HepG2 (cell line): ENCODE data around the gene SH2B2. TPM values are rescaled to one million over a fixed set of nuclear protein-coding genes. Genes with fewer than 3 reads are reported as not detected.

Source experiments
- GABPB1 ChIP-seq: IDR thresholded peaks from 2 replicates; pipeline ENCODE4 v1.6.1; 2016; ENCODE audit warnings: mild to moderate bottlenecking, missing genetic modification reagents, moderate library complexity, missing compliant biosample characterization
- HDAC1 ChIP-seq: sonication (generic); formaldehyde crosslinking; IDR thresholded peaks from 2 replicates; pipeline ENCODE4 v1.5.1; 2020; ENCODE audit warnings: mild to moderate bottlenecking, missing genetic modification reagents
- KDM2A ChIP-seq: sonication (generic); formaldehyde crosslinking; IDR thresholded peaks from 2 replicates; pipeline ENCODE4 v1.4.0; 2020; ENCODE audit warnings: low read depth, missing genetic modification reagents, borderline replicate concordance
- NCOA5 ChIP-seq: sonication (generic); formaldehyde crosslinking; IDR thresholded peaks from 2 replicates; pipeline ENCODE4 v1.4.0; 2020; ENCODE audit warnings: missing genetic modification reagents
- SAP130 ChIP-seq: IDR thresholded peaks from 2 replicates; pipeline ENCODE4 v1.6.1; 2016; ENCODE audit warnings: low read depth
- ZBED4 ChIP-seq: sonication (generic); formaldehyde crosslinking; IDR thresholded peaks from 2 replicates; pipeline ENCODE4 v1.4.0; 2020; ENCODE audit warnings: missing genetic modification reagents, borderline replicate concordance
- ZNF333 ChIP-seq: sonication (generic); formaldehyde crosslinking; IDR thresholded peaks from 2 replicates; pipeline ENCODE4 v1.4.0; 2020; ENCODE audit warnings: mild to moderate bottlenecking, missing genetic modification reagents, borderline replicate concordance
- polyA plus RNA-seq, 8 experiments: library from polyadenylated mRNA; depleted of rRNA in 3 of 8; stranded (reverse) in 7 of 8; unstranded in 1 of 8; fragments of >200 nt; fragmentation: Illumina TruSeq in 4 of 8; extraction: Trizol in 4 of 8; gene quantifications; 2 replicates each; pipeline versions ENCODE4 v1.2.1 to v1.2.3, GENCODE V29; 2011 to 2016; ENCODE audit warnings: low read depth in 4 of 8, missing spikeins in 1 of 8, mixed read lengths in 1 of 8; ENCODE audit not compliant: insufficient read depth in 1 of 8
- total RNA-seq, 5 experiments: library from RNA; depleted of rRNA; stranded (reverse); fragments of >200 nt; fragmentation: Illumina TruSeq; extraction: Trizol; gene quantifications; 2 replicates each; pipeline ENCODE4 v1.2.3, GENCODE V29; 2016; ENCODE audit warnings: low read depth in 1 of 5
- TF ChIP-seq, protein P1 (sequence below): sonication (generic); formaldehyde crosslinking; IDR thresholded peaks from 2 replicates; pipeline ENCODE4 v1.4.0; 2020; ENCODE audit warnings: mild to moderate bottlenecking, missing genetic modification reagents

SH2B2 gene
- total and polyA plus RNA-seq, 2 of the 13 experiments (the other 11 are each of a cell fraction or from before 2014, with no cell fraction given): 0.46 to 1.3 TPM

DNA sequence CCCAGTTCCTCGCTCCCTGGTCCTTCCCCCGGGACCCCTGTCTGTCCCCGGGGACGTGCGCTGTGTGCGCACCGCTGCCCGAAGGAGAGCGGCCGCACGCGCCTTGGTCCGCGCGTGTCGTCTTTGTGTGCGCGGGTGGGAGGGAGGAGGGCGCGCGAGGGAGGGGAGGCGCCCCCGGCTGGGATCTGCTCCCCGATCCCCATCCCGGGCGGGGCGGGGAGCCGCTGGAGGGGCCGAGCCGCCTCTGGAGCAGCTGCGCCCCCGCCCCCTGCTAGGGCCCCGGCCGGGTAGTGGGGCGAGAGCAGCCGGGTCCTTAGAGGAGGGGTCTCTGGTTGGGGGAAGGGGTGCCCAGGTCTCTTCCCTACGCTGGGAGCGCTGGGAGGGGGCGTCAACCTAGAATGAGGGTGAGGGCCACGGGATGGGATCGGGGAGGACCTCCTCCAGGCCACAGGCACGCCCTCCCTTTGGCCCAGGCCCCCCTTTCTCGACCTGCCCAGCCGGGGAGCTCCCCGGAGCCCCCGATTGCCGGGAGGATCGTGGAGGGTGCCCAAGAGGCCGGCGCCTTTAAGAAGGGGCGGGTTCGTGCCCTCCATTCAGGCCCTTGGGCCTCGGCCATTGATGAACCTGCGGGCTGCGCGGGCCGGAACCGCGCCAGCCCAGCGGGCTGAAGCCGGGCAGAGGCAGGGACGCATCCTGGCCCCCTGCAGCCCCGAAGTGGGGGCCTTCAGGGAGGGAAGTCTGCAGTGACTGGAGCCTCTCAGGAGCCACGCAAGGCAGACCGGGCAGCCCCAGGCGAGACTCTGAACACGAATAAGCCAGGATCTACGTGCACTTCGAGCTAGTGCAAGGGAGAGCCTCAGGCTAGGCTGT lies 678 bp downstream of the SH2B2 start (continued):
- peak; percentile 91 for TF ChIP-seq ZBED4 (CRISPR knock-in tag)
- TF ChIP-seq GABPB1 (CRISPR knock-in tag): peak; percentile 18; the same call in 1 of the 2 replicates
- TF ChIP-seq SAP130: 0 out of 2 replicates have a peak, but pooled peaks have one; percentile 9
- TF ChIP-seq, protein P1, sequence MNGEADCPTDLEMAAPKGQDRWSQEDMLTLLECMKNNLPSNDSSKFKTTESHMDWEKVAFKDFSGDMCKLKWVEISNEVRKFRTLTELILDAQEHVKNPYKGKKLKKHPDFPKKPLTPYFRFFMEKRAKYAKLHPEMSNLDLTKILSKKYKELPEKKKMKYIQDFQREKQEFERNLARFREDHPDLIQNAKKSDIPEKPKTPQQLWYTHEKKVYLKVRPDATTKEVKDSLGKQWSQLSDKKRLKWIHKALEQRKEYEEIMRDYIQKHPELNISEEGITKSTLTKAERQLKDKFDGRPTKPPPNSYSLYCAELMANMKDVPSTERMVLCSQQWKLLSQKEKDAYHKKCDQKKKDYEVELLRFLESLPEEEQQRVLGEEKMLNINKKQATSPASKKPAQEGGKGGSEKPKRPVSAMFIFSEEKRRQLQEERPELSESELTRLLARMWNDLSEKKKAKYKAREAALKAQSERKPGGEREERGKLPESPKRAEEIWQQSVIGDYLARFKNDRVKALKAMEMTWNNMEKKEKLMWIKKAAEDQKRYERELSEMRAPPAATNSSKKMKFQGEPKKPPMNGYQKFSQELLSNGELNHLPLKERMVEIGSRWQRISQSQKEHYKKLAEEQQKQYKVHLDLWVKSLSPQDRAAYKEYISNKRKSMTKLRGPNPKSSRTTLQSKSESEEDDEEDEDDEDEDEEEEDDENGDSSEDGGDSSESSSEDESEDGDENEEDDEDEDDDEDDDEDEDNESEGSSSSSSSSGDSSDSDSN (CRISPR knock-in tag): peak; percentile 4
- peak; percentile 20; the same call in 1 of the 2 replicates for TF ChIP-seq KDM2A (CRISPR knock-in tag)
- 0 out of 2 replicates have a peak, but pooled peaks have one; percentile 30 for TF ChIP-seq HDAC1 (CRISPR knock-in tag)
- 0 out of 2 replicates have a peak, but pooled peaks have one; percentile 31 for TF ChIP-seq ZNF333 (CRISPR knock-in tag)
- TF ChIP-seq NCOA5 (CRISPR knock-in tag): no peak
